Astrocyte of the cerebellum (primary cell): ENCODE measurements around the gene USP44.

Experiments
- DNase-seq: peaks from one replicate; pipeline ENCODE4 v3.0.0-alpha.2; 2011; ENCODE audit warnings: low read depth
- H3K4me3 ChIP-seq: 2 replicates; pipeline ENCODE4 v1.5.1; 2011; ENCODE audit warnings: mild to moderate bottlenecking, low read depth, low read length, moderate library complexity
- CTCF ChIP-seq: IDR thresholded peaks from 2 replicates; pipeline ENCODE4 v1.5.1; 2012; ENCODE audit warnings: low read length, low read depth, moderate library complexity, mild to moderate bottlenecking; ENCODE audit errors: missing control alignments
- in situ Hi-C: cut with HindIII; loops from 2 replicates; pipeline ENCODE4 v1.10.0; 2017; ENCODE audit warnings: low sequenced_read_pairs

USP44 gene

GRCh38 chr12:95506707-95507523, 44.4 kb downstream of the USP44 start:
- in situ Hi-C loops, result no loop called here
- no peak for TF ChIP-seq CTCF
- DNase-seq, result no peak

GRCh38 chr12:95505039-95505438, 46.2 kb downstream of the USP44 start:
- H3K4me3 ChIP-seq, result no peak overlapping the region
- no peak for TF ChIP-seq CTCF
- DNase-seq, result no peak
- in situ Hi-C loops, result no loop called here

More at GRCh38 chr12:95506707-95507523, 44.4 kb downstream of the USP44 start:
- no peak overlapping the region for H3K4me3 ChIP-seq

- H3K4me3 ChIP-seq, result no peak overlapping the region
- TF ChIP-seq CTCF, result no peak
- DNase-seq, result no peak
- in situ Hi-C loops, result no loop called here
Observed at GRCh38 chr12:95504140-95504539, 47.1 kb downstream of the USP44 start.

- TF ChIP-seq CTCF, result no peak
- DNase-seq, result no peak
- in situ Hi-C loops, result loop anchor here (5.0 kb wide), 1 partner anchor 33 kb away; no protein-coding TSS in a partner anchor
- H3K4me3 ChIP-seq, result no peak overlapping the region
Observed at GRCh38 chr12:95499772-95500171, 51.5 kb downstream of the USP44 start.

GRCh38 chr12:95498968-95499367, 52.3 kb downstream of the USP44 start:
- in situ Hi-C loops, result loop anchor here (5.0 kb wide), 1 partner anchor 33 kb away; no protein-coding TSS in a partner anchor
- DNase-seq, result no peak
- H3K4me3 ChIP-seq, result no peak overlapping the region
- TF ChIP-seq CTCF, result no peak

GRCh38 chr12:95497031-95497430, 54.2 kb downstream of the USP44 start:
- no peak overlapping the region for H3K4me3 ChIP-seq
- no peak for DNase-seq
- TF ChIP-seq CTCF, result no peak
- in situ Hi-C loops, result loop anchor here (5.0 kb wide), 1 partner anchor 35 kb away; no protein-coding TSS in a partner anchor
